Measurements from ENCODE around the gene CYS1.
"Not testable (repeated sequence)": the region's sequence is repeated elsewhere in the genome, so short reads cannot be mapped to it uniquely, and the experiment has no call there.

The CYS1 gene

GRCh38 chr2:10094271-10094814, 14.1 kb upstream of the CYS1 start:
- DNase-seq (ENCODE audit: low read depth in 2 of 2) = no peak

- not testable (repeated sequence) for DNase-seq (ENCODE audit: low read depth in 2 of 2)
Measured at GRCh38 chr2:10091889-10092244, 11.7 kb upstream of the CYS1 start.

DNA sequence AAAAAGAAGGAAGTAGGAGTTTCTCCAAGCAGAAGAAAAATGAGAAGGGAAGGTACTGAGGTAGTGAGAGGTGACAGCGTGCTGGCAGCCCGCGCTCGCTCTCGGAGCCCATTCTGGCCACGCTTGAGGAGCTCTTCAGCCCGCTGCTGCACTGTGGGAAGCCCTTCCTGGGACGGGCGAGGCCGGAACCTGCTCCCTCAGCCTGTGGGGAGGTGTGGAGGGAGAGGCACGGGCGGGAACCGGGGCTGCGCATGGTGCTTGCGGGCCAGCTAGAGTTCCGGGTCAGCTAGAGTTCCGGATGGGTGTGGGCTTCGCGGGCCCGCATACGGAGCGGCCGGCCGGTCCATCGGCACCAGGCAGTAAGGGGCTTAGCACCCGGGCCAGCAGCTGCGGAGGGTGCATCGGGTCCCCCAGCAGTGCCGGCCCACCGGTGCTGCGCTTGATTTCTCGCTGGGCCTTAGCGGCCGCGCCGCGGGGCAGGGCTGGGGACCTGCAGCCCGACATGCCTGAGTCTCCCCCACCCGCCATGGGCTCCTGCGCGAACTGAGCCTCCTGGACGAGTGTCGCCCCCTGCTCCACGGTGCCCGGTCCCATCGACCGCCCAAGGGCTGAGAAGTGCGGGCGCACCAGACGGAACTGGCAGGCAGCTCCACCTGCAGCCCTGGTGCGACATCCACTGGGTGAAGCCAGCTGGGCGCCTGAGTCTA, 11.1 kb upstream of the CYS1 start:
- DNase-seq (ENCODE audit: low read depth in 2 of 2) = no peak

DNA sequence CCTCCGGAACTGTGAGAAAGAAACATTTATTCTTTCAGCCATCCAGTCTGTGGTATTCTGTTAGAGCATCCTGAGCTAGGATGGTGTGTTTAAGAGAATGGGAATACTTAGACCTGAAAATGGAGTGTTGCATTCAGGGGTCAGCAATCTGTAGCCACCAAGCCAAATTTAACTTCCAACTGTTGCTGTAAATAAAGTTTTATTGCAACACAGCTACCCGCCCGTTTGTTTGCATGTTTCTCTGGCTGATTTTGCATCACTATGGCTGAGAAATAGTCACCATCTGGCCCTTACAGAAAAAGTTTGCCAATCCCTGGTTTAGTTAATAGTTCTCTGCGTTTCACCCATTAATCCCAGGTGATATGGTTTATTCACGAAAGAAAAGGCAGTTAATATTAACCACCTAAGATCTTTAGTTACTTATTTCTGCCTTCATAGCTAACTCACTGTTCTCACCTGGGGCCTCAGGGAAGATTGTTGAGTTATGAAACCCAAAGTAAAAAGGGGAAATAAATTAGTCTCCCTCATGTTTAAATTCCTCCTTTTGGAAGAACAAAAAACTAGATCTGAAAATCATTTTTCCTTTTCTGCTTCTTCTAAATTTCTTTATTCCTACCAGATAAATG, 9.5 kb upstream of the CYS1 start:
- no peak for DNase-seq (ENCODE audit: low read depth in 2 of 2)

GRCh38 chr2:10087360-10087759, 7.1 kb upstream of the CYS1 start:
- no peak for DNase-seq (ENCODE audit: low read depth in 2 of 2)

DNA sequence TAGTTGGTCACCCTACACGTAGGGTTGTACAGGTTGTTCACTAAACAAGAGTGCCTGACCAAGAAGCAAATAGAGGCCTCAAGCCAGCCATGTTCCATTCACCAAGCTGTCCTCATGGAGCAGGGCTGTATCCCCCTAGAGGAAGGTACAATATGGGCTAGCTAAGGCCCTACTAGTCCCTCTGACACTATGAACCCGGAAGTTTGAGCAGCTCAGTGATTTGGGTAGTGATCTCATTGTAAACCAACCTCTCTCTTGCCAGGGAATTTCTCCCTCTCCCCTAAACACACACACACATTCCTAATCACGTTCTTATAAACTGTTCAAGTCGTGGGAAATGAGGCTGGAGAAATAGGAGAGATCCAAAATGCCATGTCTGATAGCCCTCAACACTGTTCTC, 6.7 kb upstream of the CYS1 start:
- DNase-seq (ENCODE audit: low read depth in 2 of 2) = no peak

- DNase-seq (ENCODE audit: low read depth in 2 of 2) = no peak
Measured at GRCh38 chr2:10085668-10086059, 5.5 kb upstream of the CYS1 start.

GRCh38 chr2:10085043-10085667, 4.9 kb upstream of the CYS1 start:
- no peak for DNase-seq (ENCODE audit: low read depth in 2 of 2)

GRCh38 chr2:10084223-10084865, 4.1 kb upstream of the CYS1 start:
- DNase-seq (ENCODE audit: low read depth in 2 of 2) = no peak

- DNase-seq (ENCODE audit: low read depth in 2 of 2) = no peak
Measured at GRCh38 chr2:10083692-10084211, 3.5 kb upstream of the CYS1 start.

- no peak for DNase-seq (ENCODE audit: low read depth in 2 of 2)
Measured at GRCh38 chr2:10083046-10083445, 2.8 kb upstream of the CYS1 start.

DNA sequence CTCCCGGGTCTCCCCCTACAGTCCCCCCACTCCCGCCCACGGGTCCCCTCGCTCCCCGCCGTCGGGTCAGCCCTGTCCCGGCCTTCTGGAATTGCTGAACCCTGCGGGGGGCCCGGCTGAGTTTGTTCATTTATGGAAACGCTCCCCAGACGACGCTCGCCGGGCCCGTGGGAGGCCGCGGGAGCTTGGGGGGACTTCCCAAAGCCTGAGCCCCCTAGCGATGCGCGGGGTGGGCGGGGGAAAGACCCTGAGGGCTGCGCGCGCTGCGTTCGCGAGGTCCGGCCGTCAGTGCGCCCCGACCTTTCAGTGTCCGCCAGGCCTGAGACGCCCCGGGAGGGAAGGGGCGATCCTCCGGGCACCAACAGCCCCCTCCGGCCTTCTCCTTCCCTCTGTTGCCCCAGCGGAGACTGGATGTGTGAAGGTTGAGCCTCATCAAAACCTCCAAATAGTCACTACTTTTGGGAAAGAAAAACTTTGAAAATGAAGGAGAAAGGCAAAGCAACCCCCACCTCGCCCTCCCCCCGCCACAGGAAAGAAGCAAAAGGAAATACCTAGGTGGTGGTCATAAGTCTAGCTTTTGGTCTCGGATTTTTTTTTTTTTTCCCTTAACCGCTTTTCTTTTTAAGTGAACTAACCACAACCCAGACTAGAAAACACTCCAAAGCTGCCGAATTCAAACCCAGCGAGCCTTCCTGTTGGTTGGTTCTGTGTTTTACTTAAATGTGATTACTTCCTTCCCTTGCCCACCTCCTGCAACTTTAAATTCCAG, 509 bp upstream of the CYS1 start:
- no peak for DNase-seq (ENCODE audit: low read depth in 2 of 2)

GRCh38 chr2:10079266-10079869, 843 bp downstream of the CYS1 start:
- no peak for DNase-seq (ENCODE audit: low read depth in 2 of 2)

GRCh38 chr2:10078704-10079265, 1.4 kb downstream of the CYS1 start:
- DNase-seq (ENCODE audit: low read depth in 2 of 2) = no peak

GRCh38 chr2:10078001-10078400, 2.2 kb downstream of the CYS1 start:
- no peak for DNase-seq (ENCODE audit: low read depth in 2 of 2)

DNA sequence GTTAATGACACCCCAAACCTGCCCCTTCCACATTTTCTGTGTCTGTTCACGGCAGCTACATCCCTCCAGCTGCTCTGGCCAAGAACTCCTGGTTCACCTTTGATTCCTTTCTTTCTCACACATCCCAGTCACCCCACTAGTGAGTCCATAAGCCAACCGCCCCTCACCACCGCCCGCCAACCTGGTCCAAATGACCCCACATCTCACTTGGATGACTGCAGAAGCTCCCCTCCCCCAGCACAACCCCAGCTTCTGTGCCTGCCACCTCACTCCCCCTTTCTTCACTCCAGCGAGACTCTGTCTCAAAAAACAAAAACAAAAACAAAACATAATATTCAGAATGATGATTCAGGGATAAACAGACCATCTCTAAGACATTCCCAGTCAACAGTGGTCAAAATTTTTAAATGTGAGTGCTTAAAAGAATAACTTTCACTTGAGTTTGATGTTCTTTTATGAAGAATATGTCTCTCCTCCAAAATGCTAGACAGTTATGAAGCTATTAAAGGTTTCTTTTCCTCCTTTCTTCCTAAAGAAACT, 3.2 kb downstream of the CYS1 start:
- no peak for DNase-seq (ENCODE audit: low read depth in 2 of 2)

DNA sequence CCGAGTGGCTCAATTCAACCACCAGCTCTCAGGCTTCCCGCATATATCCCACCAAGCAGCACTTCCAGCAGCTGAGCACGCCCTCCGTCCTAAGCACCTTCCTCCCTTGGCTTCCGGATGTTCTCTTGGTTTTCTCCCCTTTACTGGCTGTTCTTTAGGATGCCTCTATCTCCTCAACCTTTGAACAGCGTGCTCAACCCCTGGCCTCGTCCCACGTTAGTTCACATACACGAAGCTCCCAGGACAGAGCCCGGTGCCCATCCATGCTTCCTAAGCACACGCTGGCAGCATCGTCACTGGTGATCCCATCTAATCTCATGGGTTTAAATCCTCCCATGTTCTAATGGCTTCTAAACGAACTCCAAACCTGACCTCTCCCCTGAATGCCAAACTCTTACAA, 3.7 kb downstream of the CYS1 start:
- DNase-seq (ENCODE audit: low read depth in 2 of 2) = no peak

DNA sequence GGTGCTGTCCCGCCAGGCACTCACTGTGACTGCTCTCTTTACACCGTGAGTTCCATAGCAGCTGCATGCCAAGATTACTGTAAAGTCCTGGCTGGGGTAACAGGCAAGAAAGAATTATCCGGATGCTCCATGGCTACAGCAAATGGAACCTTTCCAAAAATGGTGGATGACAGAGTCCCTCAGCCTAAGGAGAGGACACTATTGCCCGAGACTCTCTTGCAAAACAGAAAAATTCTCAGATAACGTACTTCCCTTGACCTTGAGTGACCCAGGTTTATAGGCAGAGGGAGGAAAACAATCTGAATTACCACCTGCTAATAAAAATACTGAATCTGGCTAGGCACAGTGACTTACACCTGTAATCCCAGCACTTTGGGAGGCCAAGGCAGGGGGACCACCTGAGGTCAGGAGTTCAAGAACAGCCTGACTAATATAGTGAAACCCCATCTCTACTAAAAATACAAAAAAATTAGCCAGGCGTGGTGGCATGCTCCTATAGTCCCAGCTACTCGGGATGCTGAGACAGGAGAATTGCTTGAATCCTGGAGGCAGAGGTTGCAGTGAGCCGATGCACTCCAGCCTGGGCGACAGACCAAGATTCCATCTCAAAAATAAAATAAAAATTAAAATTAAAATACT, 4.5 kb downstream of the CYS1 start:
- no peak for DNase-seq (ENCODE audit: low read depth in 2 of 2)

- no peak for DNase-seq (ENCODE audit: low read depth in 2 of 2)
Measured at GRCh38 chr2:10075101-10075500, 5.1 kb downstream of the CYS1 start.

DNA sequence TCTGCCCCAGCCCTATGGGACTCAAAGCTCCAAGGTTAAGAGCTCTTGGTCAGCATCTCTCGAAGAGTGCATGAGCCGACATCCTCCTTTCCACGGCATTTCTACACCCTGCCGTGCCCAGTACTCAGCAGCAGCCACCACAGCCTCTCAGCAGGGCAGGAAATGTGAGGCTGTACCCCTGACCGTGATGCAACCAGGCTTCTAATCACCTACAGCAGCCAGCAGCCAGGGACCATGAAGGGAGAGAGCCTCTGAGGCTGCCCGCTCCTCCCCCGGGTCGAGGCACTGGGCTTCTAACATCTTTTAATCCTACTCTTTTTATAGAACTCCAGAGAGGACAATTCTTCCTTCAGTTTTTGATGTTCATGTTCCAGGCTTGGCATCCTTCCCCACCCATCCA, 6.5 kb downstream of the CYS1 start:
- no peak for DNase-seq (ENCODE audit: low read depth in 2 of 2)
